Adrenal gland (tissue), 5 donors: ENCODE results near the gene AOC1.

ENCODE experiments used
- POLR2A ChIP-seq, 2 donors: fragments of 450-650 bp; IDR thresholded peaks; one replicate each; pipeline ENCODE4 v1.6.1; 2017; ENCODE audit warnings: antibody characterized with exemption in 2 of 2, mild to moderate bottlenecking in 2 of 2, moderate library complexity in 1 of 2
- TF ChIP-seq, protein P1 (sequence below), 6 experiments: fragments of 450-650 bp in 4 of 6; fragments of 200-600 bp in 2 of 6; sonication (generic) in 1 of 6; IDR thresholded peaks; 1 replicate in 5 of 6; 2 replicates in 1 of 6; pipeline versions ENCODE4 v1.5.1 to v1.8.0; 2016 to 2021; ENCODE audit warnings: antibody characterized with exemption in 6 of 6, mild to moderate bottlenecking in 2 of 6, moderate library complexity in 1 of 6
- donor health status: DM: no; HTN: no; CAD: no.

DNA sequence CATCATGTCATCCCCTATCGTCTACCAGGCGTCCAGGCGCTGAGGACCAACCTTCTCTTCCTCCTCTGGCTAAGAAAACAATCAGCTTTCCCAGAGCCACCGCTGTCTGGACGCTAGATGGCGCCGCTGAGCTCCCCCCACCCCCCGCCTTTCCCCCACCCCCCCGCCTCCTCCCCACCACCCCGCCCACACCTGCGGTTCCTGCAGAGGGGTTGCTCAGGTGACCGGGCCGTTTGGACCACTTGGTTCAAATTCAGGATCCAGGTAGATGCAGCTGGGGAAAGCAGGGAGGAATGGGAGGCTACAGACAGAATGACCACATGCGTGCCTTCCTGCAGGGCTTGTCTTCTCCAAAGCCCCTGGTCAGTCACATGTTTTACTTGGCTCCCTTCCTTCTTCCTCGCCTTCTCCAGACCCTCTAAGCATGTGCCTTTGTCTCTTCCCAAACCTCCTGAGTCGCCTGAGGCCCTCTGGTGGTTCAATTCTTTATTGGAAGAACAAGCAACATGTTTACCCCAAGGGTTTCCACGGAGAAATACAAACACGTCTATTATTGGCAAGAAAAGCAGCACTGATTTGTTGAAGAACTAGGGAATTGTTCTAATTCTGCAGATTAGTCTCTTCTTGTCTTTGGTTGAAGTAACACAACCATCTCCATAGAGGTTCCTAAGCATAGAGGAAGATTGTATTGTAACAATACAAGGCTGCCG lies 24.7 kb downstream of the AOC1 start:
- TF ChIP-seq POLR2A (IDR thresholded peaks at IDR 0.05) = no peak
- TF ChIP-seq, protein P1, sequence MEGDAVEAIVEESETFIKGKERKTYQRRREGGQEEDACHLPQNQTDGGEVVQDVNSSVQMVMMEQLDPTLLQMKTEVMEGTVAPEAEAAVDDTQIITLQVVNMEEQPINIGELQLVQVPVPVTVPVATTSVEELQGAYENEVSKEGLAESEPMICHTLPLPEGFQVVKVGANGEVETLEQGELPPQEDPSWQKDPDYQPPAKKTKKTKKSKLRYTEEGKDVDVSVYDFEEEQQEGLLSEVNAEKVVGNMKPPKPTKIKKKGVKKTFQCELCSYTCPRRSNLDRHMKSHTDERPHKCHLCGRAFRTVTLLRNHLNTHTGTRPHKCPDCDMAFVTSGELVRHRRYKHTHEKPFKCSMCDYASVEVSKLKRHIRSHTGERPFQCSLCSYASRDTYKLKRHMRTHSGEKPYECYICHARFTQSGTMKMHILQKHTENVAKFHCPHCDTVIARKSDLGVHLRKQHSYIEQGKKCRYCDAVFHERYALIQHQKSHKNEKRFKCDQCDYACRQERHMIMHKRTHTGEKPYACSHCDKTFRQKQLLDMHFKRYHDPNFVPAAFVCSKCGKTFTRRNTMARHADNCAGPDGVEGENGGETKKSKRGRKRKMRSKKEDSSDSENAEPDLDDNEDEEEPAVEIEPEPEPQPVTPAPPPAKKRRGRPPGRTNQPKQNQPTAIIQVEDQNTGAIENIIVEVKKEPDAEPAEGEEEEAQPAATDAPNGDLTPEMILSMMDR (IDR thresholded peaks at IDR 0.05) = peak; percentile 18 to 69 (median 56)
